ENCODE results near the gene DCAF12L1.

GRCh38 chrX:126551725-126552312, 795 bp downstream of the DCAF12L1 start:
- TF ChIP-seq GATA2 (IDR thresholded peaks at IDR 0.05; ENCODE audit: low read depth, low read length) (no peak), GATA3 (IDR thresholded peaks at IDR 0.05; ENCODE audit: low read depth, low read length) (no peak)
